ENCODE measurements around the gene HOXA4.

Gene HOXA4

DNA sequence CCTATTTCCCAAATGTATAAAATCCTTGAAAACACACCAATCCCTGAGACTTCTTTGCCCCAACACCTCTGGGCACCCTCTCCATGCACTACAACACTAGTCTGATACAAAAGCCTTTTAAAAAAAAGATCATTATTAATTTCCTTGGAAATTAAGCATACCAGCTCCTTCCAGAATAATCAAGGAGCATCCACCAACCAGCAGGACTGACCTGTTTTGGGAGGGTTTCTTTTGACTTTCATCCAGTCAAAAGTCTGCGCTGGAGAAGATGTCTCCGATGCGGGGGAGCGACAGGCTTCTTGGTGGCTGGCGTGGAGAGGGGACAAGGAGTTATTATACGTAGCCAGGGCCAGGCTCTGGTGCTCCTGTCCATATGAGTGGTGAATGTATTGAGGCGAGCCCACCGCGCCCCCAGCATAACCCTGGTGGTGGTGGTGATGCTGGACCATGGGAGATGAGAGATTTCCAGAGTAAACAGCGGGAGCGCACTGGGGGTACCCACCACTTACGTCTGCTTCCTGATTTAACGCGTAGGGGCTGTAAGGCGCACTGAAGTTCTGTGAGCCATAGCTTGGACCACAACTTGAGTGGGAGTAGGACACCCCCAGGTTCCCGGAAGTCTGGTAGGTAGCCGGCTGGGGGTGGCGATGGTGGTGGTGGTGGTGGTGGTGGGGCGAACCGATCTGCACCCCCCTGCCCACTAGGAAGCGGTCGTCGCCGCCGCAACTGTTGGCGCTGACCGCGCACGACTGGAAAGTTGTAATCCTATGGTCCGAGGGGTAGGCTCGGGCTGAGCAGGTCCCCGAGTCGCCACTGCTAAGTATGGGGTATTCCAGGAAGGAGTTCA, 35.3 kb downstream of the HOXA4 start:
- DNase-seq (ENCODE audit: low read depth, low spot score), result no peak

DNA sequence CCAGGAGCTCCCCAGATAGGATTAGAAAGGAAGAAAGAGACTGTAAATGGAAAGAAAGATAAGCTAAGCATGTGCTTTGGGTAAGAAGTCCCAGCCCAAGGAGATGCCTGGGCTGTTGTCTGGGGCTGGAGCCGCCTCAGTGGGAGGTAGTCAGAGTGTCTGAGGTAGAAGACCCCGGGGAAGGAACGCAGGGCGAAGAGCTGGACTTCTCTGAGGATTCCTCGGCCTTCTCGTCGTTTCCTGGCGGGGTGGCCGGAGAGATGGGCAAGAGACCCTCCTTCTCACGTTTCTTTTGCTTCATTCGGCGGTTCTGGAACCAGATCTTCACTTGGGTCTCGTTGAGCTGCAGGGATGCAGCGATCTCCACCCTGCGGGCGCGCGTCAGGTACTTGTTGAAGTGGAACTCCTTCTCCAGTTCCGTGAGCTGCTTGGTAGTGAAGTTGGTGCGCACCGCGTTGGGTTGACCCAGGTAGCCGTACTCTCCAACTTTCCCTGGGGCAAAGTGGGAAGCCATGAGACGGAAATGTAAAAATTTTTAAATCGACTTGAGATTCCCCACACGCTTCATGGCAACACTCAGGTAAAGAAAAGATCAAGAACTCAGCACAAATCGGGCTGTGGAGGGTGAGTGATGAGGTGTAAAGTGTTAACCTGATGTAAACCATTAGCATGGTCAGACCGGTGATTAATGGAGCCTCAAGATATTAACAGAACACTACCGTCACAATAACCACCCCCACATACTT, 36.1 kb downstream of the HOXA4 start:
- no peak for DNase-seq (ENCODE audit: low read depth, low spot score)

DNA sequence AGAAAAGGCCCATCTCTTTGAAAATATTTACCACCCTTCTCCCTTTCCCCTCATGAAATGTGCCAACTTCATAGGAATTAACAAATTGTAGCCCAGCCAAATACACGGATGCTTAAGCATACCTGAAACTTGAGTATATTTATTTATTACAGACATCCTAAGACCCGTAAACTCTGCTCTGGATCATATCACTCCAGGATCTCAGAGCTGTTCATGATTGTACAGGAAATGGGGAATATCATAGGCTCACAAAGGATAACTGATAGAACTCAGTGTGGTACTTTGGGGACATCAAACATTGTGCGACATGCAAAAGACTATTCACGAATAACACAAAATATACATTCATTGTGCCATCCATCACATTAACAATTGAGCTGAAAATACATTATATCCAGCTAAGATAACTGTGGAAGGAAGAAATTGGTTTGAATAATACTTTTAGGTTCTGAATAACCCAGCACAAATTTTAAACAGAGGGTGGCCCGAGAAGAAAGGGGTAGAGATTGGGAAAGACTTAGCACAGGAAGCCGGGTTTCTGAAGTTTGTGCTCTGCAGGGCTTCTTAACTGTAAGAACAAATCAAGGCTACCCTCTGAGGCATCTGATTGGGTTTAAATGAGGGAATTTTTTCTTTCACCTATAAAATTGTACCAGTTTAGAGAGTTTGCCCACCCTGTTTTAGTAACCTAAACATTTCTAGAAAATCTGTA, 37.2 kb downstream of the HOXA4 start:
- DNase-seq (ENCODE audit: low read depth, low spot score), result no peak

DNA sequence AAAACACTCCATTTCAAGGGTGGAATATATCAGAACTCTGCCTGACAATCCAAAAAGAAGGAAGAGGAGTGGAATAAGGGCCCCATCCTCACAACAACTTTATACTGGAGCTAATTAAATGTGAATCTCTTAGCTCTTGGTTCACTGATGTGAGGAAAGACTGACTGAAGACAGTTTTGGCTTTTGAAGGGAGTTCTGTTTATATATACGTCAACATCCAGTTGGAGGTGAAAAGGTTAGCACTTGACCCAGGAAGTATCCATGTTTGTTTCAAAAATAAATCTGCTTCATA, 37.8 kb downstream of the HOXA4 start:
- DNase-seq (ENCODE audit: low read depth, low spot score), result no peak

DNA sequence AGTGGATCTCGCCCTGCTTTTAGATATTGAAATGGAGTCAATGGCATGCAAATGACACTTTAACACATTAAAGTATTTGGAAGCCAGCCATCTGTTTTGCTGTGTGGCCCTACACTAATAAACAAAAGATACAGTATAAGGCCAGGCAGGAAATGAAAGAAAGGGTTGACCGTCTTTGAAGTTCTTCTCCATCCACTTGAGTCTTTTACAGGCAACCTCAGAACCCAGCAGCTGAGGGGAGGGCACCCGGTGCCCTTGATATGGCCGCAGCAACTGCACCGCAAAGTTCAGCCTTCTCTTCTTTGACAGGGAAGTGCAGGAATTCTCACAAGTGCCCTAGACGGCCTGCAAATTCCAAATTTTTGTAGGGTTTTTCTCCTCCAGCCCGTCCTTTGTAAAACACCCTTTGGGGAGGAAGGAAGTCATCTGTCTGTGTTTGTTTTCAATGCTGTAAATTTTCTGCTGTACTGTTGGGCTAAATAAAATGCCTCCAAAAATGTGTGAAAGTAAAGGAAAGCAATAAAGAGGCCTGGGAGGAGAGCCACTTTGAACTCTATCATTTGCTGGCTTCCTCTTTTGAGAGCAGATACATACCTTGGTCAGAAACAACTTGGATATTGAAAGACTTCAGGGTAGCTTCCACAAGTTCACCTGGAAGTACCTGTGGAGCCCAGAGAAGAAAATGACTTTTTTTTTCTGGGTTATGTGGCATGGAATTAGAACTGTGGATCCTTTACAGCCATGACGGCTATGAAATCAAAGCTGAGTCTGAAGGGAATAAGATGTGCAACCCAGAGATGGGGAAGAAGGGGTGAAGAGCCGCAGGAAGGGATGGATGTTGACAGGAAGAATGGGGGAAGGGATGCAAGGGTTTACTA, 38.4 kb downstream of the HOXA4 start:
- no peak for DNase-seq (ENCODE audit: low read depth, low spot score)

DNA sequence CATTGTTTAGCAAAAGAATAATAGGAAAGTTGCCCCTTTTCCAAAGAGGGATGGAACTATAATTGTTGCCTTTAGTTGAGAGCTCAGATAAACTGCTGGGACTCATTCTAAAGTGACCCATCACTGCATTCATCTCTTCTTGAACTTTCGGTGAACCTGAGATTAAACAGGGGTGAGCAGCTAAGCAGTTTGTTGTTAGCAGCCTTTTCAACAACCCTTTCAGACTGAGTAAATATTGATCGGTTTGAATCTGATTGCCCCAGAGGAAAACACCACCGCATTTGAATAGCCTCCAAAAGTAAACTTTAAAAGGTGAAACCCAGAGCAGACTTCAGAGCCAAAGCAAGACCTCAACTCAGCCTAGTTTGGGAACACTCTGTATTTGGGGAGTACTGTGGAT, 39.5 kb downstream of the HOXA4 start:
- DNase-seq (ENCODE audit: low read depth, low spot score), result no peak

DNA sequence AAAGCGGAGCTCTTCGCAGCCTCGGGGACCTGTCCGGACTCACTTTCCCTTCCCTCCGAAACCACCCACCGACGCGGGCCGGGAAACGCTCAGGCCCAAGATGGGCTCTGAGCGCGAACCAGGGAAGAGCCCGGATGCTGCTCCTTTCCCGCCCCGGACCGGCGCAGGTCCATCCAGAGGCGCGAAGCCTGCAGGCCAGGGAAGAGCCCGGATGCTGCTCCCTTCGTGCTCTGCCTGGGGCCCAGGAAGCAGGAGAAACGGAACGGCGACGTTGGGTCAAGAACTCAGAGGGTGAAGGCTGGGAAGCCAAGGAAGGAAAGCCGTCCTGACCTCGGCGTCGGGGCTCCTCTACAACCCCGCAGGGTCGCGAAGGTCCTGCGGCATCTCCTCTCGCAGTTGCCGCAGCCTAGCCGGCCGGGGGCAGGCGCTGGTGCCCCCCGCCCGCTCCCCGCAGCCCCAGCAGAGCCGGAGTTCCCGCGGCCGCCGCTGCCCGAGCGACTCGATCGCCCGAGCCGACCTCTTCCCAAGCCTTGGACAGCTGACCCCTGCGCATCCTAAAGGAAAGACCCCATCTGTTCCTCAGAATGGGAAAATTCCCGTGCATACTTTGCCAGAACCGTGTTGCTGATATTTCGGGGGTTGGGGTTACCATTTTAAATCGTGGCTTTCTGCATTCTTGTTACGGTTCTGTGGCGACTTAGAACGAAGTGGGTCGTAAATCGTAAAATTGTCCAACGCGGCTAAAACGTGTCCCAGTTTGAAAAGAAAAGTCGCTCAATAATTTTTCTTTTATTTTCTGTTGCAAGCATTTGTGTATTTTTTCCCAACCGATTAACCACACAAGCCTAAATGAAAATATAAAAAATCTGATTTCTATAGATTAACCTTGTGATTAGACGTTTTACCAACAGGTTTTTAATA, 42.3 kb downstream of the HOXA4 start:
- no peak for DNase-seq (ENCODE audit: low read depth, low spot score)

DNA sequence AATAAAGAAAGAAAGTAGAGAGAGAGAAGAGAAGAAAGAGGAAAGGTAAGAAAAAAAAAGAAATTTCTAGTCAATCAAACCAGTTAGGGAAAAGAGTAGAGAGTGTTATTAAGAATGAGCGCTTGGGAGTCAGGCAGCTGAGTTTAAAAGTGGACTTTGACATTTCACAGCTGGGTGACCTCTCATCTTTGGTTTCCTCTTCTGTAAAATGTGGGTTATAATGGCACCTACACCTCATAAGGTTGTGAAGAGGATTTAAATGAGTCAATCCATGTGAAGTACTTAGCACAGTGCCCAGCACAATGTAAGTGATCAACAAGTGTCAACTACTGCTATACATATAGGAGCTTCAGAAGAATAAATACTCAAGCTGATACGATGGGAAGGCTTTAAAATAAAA, 46.9 kb downstream of the HOXA4 start:
- no peak for DNase-seq (ENCODE audit: low read depth, low spot score)

DNA sequence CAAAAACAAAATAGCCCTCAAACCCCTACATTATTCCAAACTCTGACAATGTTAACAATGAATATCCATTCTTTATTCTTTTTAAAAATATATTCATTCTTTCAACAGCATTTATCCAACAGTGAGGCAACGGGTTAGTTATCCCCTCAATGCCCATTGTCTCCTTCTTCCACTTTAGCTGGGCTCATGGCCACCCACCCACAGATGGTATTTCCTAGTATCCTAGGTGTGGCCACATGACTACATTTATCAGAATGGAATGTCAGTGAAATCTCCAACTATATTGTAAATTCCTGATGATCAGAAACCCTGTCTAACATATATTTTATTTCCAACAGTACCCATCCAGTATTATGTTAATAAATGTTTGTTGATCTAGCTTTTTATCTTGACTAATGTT, 48.4 kb downstream of the HOXA4 start:
- no peak for DNase-seq (ENCODE audit: low read depth, low spot score)

DNA sequence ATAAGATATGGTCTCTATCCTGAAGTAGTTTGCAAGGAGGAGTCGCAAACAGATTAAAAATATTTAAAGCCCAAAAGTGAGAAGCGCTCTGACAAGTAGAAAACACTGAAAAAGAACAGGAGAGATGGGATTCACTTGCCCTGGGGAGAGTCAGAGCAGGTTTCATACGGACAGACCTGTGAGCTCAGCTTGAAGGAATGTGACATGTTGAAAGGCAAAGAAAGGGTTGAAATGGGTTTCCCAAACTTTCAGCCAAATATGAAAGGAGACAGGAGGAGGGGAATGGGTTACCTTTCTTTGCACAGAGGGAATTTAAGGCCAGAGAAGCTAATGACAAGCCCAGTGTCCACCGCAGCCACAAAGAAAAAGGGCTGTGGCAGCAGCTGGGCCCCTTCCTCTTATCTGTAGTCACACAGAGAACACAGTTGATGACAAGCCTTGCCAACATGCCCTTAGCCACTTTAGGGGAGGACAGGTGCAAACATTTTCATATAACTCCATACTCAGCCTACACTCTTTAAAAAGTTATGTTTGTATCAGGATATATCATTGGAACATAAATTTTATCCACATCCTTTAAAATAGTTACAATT, 49.6 kb downstream of the HOXA4 start:
- no peak for DNase-seq (ENCODE audit: low read depth, low spot score)

DNA sequence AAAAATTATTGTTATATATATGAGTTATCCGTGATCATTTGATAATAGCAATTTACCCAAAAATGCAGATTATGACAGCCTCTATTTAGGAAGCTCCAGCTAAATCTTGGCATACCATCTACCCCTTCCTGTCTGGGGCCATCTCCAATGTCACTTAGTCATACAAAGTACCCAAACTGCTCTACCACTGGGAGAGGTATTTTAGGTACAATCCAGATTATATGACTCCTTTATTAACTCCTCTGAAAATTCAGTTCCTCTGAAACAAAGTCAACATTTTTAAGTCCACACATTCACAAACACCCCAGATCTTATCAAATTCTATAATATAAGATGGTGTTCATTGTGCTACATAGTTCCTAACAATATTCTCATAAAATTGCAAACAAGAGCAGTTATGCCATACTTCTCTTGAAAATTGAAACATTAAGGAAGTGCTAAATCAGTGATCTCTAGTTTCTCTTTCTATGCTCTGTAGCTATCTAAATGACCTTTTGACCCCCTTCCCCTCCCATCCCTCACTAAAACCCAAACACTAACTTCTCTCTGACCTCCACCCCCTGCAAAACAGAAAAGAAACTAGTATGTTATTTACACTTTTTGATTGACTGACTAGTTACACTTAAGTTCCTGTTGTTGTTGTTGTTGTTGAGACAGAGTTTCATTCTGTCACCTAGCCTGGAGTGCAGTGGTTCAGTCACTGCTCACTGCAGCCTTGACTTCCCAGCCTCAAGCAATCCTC, 51.2 kb downstream of the HOXA4 start:
- DNase-seq (ENCODE audit: low read depth, low spot score), result no peak

DNA sequence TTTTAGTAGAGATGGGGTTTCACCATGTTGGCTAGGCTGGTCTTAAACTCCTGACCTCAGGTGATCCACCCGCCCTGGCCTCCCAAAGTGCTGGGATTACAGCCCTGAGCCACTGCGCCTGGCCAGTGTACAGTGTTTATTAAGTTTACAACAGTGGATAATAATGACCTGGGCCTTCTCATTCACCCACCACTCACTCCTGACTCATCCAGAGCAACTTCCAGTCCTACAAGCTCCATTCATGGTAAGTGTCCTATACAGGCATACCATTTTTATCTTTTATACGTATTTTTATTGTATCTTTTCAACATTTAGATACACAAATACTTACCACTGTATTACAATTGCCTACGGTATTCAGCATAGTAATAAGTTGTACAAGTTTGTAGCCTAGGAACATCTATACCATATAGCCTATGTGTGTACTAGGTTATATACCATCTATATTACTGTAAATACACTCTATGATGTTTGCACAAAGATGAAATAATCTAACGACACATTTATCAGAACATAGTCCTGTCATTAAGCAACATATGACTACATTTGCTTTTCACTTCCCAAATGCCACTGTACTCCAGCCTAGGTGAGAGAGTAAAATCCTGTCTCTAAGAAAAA, 51.8 kb downstream of the HOXA4 start:
- no peak for DNase-seq (ENCODE audit: low read depth, low spot score)
